Measurements from ENCODE around the gene PUS1.

Gene PUS1

DNA sequence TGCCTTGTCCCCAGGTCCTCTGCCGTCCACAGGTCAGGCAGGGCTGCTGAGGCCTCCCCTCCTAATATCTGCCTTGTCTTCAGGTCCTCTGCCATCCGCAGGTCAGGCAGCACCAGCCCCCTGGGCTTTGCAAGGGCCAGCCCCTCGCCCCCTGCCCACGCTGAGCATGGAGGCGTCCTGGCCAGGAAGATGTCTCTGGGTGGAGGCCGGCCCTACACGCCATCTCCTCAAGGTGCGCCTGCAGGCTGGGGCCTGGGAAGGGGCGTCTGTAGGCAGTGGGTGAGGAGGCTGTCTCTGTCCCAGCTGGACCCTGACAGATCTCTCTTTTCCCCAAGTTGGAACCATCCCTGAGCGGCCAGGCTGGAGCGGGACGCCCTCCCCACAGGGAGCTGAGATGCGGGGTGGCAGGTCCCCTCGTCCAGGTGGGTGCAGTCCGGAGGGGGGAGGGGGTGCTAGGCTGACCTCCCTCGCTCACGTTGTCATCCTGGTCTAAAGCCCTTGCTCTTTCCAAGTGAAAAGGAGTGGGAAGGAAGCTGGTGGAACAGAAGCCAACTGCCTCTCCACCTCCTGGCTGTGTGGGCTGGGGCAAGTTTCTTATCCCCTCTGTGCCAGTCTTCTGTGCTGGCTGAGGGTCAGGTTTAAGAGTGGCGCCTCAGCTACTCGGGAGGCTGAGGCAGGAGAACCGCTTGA, 13.9 kb upstream of the PUS1 start:
- no peaks in the 10 kb centered on the region for H3K4me1 ChIP-seq (ENCODE audit: low read depth, poor library complexity, severe bottlenecking)
- H3K27ac ChIP-seq = no peak overlapping the region
- no peaks in the 10 kb centered on the region for H4K20me1 ChIP-seq (ENCODE audit: insufficient read depth)
- H3K27me3 ChIP-seq (ENCODE audit: insufficient read depth, low read depth) = no peaks in the 10 kb centered on the region
- no peaks in the 10 kb centered on the region for H3K36me3 ChIP-seq (ENCODE audit: insufficient read depth)
- H2AFZ ChIP-seq (ENCODE audit: low read depth) = no peak overlapping the region
- H3K4me2 ChIP-seq = no peak overlapping the region
- no peak overlapping the region for H3K4me3 ChIP-seq (IDR thresholded peaks at IDR 0.05; ENCODE audit: insufficient read depth, low read depth, low read length)
- TF ChIP-seq, protein P1, sequence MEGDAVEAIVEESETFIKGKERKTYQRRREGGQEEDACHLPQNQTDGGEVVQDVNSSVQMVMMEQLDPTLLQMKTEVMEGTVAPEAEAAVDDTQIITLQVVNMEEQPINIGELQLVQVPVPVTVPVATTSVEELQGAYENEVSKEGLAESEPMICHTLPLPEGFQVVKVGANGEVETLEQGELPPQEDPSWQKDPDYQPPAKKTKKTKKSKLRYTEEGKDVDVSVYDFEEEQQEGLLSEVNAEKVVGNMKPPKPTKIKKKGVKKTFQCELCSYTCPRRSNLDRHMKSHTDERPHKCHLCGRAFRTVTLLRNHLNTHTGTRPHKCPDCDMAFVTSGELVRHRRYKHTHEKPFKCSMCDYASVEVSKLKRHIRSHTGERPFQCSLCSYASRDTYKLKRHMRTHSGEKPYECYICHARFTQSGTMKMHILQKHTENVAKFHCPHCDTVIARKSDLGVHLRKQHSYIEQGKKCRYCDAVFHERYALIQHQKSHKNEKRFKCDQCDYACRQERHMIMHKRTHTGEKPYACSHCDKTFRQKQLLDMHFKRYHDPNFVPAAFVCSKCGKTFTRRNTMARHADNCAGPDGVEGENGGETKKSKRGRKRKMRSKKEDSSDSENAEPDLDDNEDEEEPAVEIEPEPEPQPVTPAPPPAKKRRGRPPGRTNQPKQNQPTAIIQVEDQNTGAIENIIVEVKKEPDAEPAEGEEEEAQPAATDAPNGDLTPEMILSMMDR (conservative IDR thresholded peaks at IDR 0.05; ENCODE audit: low read depth, low read length) = no peak
- H3K79me2 ChIP-seq (ENCODE audit: insufficient read depth, low read depth) = no peaks in the 10 kb centered on the region
- H3K9ac ChIP-seq = no peak overlapping the region

DNA sequence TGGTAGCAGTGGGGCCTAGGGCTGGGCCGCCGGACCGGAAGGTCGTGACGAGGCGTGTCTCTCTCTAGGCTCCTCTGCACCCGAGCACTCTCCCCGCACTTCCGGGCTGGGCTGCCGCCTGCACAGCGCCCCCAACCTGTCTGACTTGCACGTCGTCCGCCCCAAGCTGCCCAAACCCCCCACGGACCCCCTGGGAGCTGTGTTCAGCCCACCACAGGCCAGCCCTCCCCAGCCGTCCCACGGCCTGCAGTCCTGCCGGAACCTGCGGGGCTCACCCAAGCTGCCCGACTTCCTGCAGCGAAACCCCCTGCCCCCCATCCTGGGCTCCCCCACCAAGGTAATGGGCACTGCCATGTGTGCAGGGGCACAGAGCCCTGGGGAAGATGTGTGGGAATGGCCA, 13.3 kb upstream of the PUS1 start:
- Histone ChIP-seq H3K27me3 (ENCODE audit: insufficient read depth, low read depth) (no peaks in the 10 kb centered on the region), H3K4me1 (ENCODE audit: low read depth, poor library complexity, severe bottlenecking) (no peaks in the 10 kb centered on the region), H3K27ac (no peak overlapping the region), H3K9ac (no peak overlapping the region), H2AFZ (ENCODE audit: low read depth) (no peak overlapping the region), H3K36me3 (ENCODE audit: insufficient read depth) (no peaks in the 10 kb centered on the region), H4K20me1 (ENCODE audit: insufficient read depth) (no peaks in the 10 kb centered on the region), H3K79me2 (ENCODE audit: insufficient read depth, low read depth) (no peaks in the 10 kb centered on the region), H3K4me2 (no peak overlapping the region), H3K4me3 (IDR thresholded peaks at IDR 0.05; ENCODE audit: insufficient read depth, low read depth, low read length) (no peak overlapping the region)
- TF ChIP-seq, protein P1 (conservative IDR thresholded peaks at IDR 0.05; ENCODE audit: low read depth, low read length) = no peak

DNA sequence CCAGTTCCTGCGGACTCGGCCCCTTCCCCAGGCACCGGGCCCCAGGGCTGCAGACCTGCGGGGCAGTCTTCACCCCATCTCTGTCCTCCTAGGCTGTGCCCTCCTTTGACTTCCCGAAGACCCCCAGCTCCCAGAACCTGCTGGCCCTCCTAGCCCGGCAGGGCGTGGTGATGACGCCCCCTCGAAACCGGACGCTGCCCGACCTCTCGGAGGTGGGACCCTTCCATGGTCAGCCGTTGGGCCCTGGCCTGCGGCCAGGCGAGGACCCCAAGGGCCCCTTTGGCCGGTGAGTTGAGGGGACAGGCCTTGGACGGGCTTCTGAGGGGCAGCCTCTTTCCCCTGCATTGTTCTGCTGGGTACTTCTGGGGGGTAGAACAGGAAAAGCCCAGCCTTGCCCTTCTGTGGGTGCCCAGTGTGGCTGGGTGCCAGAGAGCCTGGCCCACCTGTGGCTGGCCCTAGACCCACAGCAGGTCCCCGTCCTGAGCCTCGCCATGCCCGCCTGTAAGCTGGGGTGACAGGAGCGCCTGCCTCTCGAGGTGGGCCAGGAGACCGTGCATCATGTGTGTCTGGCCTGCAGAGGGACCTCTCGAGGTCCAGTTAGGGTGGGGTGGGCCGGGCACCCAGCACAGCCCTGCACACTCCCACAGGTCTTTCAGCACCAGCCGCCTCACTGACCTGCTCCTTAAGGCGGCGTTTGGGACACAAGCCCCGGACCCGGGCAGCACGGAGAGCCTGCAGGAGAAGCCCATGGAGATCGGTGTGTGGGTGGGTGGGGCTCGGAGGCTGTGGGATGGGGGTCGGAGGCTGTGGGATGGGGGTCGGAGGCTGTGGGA, 12.6 kb upstream of the PUS1 start:
- no peak overlapping the region for H3K9ac ChIP-seq
- H2AFZ ChIP-seq (ENCODE audit: low read depth) = no peak overlapping the region
- TF ChIP-seq, protein P1 (conservative IDR thresholded peaks at IDR 0.05; ENCODE audit: low read depth, low read length) = no peak
- H3K4me1 ChIP-seq (ENCODE audit: low read depth, poor library complexity, severe bottlenecking) = no peaks in the 10 kb centered on the region
- H3K4me3 ChIP-seq (IDR thresholded peaks at IDR 0.05; ENCODE audit: insufficient read depth, low read depth, low read length) = no peak overlapping the region
- H3K27me3 ChIP-seq (ENCODE audit: insufficient read depth, low read depth) = no peaks in the 10 kb centered on the region
- no peak overlapping the region for H3K27ac ChIP-seq
- no peaks in the 10 kb centered on the region for H3K79me2 ChIP-seq (ENCODE audit: insufficient read depth, low read depth)
- H3K36me3 ChIP-seq (ENCODE audit: insufficient read depth) = no peaks in the 10 kb centered on the region
- no peaks in the 10 kb centered on the region for H4K20me1 ChIP-seq (ENCODE audit: insufficient read depth)
- H3K4me2 ChIP-seq = no peak overlapping the region

DNA sequence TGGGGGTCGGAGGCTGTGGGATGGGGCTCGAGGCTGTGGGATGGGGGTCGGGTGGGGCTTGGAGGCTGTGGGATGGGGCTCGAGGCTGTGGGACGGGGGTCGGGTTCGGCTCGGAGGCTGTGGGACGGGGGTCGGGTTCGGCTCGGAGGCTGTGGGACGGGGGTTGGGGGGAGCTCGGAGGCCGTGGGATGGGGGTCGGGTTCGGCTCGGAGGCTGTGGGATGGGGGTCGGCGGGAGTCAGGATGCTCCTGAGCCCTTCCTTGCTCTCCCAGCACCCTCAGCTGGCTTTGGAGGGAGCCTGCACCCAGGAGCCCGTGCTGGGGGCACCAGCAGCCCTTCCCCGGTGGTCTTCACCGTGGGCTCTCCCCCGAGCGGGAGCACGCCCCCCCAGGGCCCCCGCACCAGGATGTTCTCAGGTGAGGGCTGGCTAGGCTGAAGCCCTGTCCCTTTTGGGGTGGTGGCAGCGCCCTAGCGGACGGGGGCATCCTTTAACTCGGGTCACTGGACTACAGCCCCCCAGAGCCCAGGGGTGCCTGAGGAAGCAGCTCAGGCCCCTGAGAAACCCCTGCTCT, 11.9 kb upstream of the PUS1 start:
- H2AFZ ChIP-seq (ENCODE audit: low read depth) = no peak overlapping the region
- no peaks in the 10 kb centered on the region for H3K27me3 ChIP-seq (ENCODE audit: insufficient read depth, low read depth)
- no peak overlapping the region for H3K9ac ChIP-seq
- H3K4me2 ChIP-seq = no peak overlapping the region
- H3K4me1 ChIP-seq (ENCODE audit: low read depth, poor library complexity, severe bottlenecking) = no peaks in the 10 kb centered on the region
- TF ChIP-seq, protein P1 (conservative IDR thresholded peaks at IDR 0.05; ENCODE audit: low read depth, low read length) = no peak
- no peaks in the 10 kb centered on the region for H4K20me1 ChIP-seq (ENCODE audit: insufficient read depth)
- H3K36me3 ChIP-seq (ENCODE audit: insufficient read depth) = no peaks in the 10 kb centered on the region
- H3K4me3 ChIP-seq (IDR thresholded peaks at IDR 0.05; ENCODE audit: insufficient read depth, low read depth, low read length) = no peak overlapping the region
- H3K27ac ChIP-seq = no peak overlapping the region
- no peaks in the 10 kb centered on the region for H3K79me2 ChIP-seq (ENCODE audit: insufficient read depth, low read depth)

Measured in KMS-11 (cell line).